GM21515 (cell line): ENCODE results near the gene WDR82.
A peak's percentile ranks its signal among the peaks of the same experiment; 100 is the strongest.

ENCODE experiments used
- ATAC-seq: cut with Tn5 transposase; IDR thresholded peaks from one replicate; pipeline ENCODE4 v1.9.1; 2021; ENCODE audit not compliant: unreplicated experiment

WDR82 gene

DNA sequence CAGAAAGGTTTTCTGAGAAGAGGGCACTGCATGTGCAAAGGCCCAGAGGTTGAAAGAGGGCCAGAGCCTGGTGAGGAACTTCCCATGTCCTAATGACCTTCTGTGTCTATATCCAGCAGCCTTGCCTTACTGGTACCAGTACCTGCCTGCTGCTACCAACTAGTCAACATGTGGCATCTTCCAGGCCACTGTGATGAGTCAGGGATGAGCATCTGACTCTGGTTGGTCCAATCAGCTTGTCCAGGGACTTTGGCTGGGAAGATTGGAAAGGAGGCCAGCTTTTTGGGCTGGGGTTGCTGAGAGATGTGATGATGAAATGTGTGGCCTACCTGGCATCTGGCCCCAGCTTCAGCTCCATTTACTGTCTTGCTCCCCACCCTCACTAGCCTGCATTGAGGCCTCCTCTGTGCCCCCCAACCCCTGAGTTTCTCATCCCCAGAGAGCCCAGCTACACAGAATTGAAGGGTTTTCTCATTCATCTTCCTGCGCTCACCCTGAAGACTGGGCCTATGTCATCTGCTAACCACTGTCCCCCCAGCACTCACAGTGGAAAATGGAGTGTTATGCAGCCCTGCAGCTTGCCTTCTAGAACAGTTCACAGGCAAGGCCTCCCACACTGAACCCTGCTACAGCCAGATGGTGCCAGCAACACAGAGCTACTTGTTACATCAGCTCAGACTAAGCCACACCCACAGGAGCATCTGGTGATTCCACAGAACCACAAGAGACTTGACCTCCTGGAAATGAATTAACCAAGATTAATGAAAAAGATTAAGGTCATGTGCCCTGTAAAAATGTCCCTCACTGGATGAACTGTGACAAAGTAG lies 38.2 kb downstream of the WDR82 start:
- no peak for ATAC-seq

DNA sequence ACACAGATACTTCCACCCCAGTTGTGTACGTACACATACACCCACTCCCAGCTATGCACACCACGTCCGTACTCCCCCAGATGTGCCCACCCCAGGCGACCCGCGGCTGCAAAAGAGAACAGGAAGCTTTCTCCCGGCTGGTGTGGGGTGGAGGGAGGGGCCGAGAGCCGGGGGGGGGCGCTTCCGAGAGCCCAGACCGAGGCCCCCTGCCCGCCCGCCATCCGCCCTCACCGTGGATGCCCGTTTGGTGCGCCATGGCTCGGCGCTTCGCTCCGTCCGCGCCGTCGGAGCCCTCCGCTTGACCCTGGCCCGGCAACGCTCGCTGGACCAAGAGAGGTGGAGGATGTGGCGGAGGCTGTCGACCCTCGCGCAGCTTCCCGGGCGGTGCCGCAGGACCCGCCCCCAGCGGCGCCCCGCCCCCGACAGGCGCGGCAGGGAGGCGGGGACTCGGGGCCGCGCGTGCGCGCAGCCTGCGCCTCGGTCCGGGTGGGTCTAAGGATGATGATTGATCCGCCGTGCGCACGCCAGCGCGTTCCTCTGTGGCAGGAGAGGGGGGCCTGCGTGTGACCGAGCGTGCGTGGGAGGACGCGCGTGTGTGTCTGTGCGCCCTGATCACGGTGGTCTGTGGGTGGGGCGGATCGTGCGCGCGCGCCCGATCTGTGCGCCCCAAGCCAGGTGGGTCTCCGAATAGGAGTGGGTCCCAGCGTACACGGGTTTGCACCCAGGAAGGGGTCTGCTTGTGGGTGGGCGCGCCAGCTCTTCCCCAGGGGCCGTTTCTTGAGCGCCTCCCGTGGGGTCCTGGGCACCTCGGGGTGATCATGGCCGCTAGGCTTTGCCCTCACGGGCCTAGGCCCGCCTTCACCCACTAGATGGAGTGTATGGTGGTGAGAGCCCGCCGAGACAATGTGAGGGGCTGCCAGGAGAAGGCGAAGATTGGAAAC lies 39.4 kb downstream of the WDR82 start, which contains the start of gene TWF2:
TWF2 (minus strand) TSS at position 398 of the 941 bp plus-strand sequence; CDS start at position 256, 142 bp downstream.
- peak; percentile 71 for ATAC-seq

DNA sequence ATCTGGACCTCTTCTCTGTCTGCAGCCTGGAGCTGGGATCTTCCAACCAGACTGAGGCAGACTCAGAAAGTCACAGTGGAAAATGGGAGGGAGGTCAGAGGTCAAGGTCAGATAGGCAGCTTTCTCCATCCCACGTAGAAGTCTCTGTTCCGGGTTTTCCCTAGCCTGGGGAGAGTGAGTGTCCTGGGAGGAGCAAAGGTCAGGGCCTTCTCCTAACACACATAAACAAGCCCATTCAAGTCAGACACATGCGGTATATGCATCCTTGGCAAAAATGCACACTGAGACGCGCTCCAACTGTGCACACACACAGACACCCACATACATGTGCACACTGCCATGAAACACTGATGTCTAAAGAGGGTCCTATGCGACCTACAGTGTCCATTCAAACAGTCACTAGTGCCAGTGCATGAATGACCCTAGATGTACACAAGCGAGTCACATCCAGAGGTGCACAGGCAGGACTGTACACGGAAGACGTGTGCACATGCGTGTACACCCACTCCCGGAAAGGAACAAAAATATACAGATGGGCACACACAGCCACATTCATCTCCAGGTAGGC lies 40.2 kb downstream of the WDR82 start:
- ATAC-seq = no peak

DNA sequence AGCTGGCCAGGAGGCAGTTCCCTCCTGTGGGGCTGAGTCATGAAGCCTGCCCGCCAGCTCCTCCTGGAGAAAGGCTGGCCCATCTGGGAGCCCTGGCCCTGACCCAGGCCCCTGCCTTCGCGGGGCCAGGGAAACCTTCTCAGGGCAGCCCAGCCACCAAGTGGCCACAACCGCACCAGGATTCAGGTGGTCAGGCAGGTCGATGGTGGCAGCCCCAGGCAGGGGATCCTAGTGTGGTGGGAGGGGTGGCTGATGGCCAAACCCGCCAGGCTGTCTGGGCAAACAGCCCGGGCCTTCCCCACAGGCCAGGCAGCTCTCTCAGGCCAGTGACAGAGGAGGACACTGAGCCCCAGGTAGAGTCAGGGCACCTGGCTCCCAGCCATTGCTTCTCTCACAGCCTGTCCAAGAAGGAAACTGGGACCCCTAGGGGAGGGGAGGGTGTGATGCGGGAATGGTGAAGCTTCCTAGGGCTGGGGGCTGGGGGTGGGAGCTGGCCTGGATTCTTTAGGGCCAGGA lies 40.7 kb downstream of the WDR82 start:
- no peak for ATAC-seq

DNA sequence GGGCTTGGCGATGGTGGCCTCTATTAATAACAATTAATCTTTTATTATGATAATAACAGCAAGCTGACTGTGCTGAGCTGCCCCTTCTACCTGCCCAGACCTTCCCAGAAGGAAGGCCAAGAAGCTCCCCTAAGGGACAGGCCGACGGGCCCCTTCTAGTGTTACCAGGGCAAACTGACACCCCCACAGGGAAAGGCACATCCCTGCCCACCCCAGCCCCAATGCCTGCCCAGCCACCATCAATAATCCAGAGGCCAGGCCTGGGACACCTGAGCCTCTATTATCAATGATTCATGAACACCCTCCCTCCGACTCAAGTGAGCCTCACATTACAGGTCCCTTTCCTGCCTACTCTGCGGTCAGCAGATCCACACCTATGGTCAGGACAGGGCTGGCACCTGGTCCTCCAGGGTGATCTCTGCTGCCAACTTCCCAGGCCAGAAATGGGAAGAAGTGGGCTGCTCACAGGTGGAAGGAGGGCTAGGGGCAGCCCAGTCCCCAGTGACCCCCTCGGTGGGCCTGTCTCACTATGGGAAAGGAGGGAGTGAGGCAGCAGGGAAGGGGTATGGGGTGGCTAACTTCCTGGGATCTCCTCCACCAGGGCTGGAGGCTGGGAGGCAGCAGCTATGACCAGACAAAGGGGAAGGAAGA lies 41.3 kb downstream of the WDR82 start:
- no peak for ATAC-seq

DNA sequence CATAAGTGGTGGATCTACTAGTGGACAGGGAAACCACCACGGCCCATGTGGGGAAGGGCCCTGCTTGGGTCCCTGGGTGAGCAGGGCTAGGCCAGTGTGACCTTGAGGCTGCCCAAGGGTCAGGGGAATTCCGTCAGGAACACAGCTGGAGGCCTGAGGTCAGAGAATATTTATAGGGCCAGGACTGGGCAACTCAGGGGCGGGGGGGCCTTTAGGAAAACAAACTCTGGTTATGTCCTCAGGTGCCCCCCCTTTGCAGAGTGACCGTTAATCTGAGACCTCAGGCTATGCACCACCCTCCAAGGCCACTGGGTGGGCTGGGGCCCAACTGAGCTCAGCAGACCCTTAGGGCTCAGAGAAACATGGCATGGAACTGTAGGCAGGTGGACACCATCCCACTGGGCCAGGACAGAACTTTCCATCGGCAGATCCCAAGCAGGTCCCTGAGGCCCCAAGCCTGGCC lies 42.0 kb downstream of the WDR82 start:
- ATAC-seq = no peak

DNA sequence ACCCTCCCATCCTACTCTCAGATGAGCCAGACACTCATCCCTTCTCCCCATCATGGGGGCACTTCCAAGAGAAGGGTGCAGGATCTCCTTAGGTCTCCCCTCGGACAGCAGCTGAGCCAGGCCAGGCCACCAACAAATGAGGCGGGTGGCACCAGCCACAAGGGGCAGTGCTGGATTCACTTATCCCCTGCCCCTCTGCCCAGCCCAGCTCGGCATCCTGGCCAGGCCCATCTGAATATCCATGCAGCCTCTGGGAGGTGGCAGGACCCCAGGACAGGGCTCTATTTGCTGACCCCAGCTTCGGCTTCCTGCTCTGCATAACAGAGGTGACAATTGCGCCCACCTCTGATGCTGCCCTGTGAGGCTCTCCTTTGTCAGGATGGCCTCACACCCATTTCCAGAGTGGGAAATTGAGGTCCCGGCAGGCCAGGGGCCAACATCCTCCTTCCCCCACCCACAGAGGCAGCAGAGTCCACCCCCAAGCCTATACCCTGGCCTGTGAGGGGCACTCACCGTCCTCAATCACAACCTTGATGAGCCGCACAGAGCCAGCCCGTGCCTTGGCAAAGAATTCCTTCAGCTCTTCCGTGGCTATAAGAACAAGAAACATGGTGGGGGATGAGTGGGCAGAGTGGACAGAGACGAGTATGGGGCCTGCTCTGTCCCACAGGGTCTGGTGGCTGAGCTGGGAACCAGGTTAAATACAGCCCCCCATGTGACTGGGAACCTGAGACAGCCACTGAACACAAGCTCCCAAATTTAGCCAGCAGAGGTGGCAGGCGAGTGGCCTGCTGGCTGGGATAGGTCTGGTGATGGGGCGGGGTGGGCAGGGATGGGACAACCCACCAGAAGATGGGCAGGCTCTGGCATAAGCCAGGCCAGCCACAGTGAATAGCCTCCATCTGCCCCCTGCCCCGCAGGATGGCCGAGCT lies 43.7 kb downstream of the WDR82 start:
- no peak for ATAC-seq

DNA sequence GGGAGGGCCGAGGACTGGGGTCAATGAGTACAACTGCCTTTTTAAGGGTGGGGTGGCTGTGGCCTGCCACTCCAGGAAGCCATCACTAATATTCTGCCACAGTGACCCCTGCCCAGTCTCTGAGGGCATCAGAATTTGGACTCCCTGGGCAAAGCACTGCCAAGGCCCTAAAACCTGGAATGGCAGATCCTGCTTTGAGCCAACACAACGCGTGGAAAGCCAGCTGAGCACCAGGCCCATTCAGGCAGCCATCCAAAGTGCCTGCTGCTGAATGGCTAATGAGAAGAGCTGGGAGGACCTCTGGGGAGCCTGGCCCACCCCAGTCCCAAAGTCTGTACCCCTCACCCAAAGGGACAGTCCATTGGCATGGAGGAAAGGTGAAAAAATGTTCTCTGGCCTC lies 44.5 kb downstream of the WDR82 start:
- no peak for ATAC-seq

DNA sequence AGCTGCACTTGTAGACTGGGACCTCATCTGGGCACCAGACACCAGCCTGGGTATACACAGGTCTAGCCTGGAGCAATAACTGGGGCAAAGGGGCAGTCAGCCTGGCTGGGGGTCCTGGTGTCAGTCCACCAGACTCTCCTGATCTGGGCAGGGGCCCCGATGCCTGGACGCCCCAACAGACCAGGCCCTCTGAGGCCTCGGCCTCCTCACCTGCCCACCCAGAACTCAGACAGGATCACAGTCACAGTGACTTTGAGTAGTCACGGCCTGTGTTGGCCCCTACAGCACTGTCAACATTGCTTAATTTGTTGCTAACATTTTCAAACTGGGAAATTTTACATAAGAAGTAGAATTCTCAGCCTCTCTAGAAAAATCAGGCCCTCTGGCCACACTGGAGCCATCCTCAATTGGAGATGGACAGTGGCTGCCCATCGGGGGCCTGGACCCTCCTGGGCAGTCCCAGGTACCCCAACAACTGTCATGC lies 45.3 kb downstream of the WDR82 start:
- ATAC-seq = no peak

DNA sequence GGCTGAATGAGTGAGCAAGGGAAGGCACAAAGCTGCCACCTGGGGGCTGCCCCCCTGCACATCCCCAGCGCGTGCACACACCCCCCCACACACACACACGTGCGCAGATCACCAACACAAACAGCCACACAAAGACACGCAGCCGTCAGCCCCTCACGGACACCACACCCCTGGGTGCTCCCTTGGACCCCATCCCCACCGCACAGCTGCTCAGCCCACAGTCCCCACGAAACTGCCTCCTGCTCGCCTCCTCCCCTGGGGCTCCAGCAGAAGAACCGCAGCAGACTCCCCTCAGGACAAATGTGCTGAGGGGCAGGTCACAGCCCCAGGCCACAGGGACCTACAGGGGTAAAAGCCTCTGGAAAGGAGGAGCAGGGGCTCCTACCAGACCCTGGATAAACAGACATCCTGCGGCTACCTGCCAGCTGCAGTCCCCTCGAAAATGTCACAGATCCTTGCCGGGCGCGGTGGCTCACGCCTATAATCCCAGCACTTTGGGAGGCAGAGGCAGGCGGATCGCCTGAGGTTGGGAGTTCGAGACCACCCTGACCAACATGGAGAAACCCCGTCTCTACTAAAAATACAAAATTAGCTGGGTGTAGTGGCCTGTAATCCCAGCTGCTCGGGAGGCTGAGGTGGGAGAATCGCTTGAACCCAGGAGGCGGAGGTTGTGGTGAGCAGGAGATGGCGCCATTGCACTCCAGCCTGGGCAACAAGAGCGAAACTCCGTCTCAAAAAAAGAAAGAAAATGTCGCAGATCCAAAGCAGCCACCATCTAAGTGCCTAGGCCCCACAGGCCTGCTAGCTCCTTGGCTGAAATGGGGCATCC lies 46.0 kb downstream of the WDR82 start:
- ATAC-seq = no peak

DNA sequence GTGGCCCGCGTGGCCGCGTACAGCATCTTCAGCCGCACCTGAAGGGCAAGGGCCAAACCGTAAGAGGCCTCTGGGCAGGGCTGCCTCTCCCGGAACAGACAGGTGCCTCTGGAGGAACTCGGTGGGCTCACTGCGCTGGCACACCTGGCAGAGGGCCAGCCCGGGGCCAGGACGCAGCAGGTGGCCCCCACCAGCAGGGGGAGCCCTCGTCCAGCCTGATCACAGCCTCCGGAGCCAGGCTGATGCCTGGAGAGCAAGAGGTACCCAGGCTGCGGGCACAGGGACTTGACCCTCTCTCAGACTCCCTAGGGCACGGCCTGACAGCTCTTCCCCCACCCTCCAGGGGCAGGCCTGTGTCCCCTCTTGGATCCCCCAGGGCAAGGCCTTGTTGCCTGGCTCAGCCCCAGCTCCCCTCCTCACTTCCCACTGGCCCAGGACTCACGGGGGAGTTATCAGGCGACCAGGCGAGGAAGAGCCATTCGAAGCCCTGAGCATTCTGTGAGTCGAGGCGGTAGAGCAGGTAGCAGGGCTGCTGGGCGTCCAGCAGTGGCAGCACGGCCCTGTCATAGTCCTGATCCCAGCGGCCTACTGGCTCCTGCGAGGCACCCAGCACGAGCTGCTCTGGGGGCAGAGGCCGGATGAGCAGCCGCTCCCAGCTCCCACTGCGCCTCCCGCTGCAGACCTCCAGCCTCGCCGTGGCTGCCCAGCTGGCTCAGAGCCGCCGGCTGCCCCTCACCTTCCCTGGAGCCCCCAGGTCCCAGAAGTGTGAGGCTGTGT lies 46.8 kb downstream of the WDR82 start:
- ATAC-seq = no peak

DNA sequence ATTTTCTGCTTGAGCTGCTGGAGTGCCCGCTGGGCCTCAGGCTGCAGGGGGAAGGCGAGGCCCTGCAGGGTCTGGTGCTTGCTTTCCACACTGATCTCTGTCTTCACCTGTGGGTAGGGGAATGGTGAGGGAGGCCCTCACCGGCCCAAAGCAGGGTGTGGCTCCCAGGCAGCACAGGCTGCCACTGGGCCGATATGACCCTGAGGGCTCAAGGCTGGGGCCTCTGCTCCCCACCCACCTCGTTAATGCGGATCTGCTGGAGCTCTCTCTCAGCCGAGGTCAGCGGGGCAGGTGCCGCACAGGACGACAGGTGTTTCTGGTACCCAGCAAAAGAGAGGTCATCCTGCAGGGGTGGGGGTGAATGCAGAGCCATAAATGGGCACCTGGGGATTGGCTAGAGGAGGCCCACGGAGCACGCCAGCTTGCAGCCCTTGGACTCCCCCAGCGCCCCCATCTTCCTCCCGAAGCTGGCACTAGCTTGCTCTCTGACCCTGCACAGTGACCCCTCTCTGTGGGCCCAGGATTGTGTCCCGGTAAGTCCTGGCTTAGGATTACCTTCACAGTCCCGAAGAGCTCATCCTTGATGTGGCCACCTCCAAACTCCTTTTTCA lies 47.5 kb downstream of the WDR82 start:
- no peak for ATAC-seq

DNA sequence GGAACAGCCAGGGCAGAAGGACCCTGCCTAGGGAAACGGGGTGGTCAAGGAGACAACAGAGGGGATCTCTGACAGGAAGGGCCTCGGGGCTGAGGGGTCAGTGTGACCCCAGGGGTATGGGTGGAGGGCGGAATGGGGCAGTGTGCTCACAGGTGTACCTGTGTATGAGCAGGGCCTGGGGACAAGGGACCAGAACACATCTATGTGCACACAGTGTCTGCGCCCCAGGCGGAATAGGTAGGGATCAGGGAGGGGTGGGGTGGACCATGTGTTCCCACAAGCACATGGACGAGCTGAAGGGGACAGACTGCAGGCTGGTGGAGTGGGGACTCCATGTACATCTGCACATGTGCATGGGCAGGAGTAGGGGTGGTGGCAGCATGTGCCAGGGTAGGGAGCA lies 48.0 kb downstream of the WDR82 start:
- no peak for ATAC-seq

DNA sequence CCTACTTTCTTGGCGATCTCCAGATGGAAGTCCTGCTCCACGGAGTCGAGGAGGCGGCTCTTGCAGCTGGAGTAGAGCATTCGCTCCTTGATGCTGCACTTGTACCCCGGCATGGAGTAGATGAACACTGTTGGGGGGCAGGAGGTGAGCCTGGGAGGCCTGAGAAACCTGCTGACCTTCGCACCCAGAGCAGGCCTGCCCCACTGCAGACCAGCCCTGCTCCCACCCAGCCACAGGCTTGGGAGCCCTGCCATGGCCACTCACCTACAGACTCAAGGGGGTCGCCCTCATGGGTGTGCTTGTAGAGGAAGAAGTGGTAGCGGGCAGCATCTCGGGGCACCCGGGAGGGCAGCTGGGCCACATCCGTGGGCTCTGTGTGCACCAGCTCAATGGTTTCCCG lies 48.8 kb downstream of the WDR82 start:
- ATAC-seq = no peak

DNA sequence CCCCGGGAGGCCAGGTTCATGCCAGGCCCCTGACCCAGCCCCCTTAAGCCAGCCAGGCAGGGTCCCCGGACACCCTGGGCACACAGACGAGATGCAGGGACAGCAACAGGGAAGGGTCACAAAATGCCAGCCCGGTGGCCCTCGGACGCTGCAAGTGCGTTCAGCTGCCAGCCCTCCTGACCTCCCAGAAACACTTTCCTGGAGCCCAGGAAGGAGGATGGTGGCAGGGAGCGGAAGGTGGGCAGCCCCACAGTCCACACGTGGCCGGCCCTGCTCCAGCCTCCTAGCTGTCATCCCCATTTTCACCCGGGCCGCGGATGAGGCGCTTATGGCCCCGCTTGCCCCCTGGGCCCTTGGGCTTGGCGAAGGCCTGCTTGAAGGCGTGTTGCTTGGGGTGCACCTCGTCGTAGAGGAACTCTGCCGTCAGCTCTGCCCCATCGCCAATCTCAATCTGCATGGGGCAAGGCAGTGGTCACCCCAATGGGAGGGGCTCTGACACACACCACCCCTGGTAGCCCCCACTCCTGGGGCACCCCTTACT lies 49.6 kb downstream of the WDR82 start:
- ATAC-seq = no peak

DNA sequence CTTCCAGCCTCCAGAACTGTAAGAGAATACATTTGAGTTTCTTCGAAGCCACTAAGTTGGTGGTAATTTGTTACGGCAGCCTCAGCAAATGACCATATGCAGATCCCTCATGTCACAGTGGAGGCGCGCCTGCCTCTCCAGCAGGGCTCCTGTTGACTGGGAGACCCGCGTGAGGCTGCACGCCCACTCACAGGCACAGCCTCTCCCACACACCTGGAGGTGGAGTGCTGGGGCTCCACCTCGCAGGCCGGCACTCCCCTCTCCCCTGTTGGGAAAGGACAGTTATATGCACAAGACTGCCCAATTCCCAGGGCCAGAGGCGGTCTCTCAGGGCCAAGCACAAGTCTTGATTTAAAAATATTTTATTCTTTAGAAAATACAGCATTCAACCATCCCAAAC lies 50.2 kb downstream of the WDR82 start:
- ATAC-seq = no peak

DNA sequence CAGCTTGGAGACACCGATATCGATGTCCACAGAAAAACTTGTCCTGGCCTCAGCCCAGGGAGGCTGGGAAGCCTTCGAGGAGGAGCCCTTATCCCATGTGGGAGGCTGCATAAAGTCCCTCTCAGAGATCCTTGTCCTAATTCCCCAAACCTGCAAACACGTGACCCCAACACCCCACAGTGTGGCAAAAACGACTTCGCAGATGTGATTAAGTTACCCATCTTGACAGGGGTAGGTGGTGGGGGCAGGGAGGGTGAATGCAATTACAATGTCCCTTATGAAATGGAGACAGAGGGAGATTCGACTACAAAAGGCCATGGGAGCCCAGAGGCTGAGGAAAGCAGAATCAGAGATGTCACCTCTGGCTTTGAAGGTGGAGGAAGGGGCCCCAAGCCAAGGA lies 50.7 kb downstream of the WDR82 start:
- no peak for ATAC-seq
